OCI-LY7 (cell line): Measurements from ENCODE around the gene TNFRSF11A. TPM values are rescaled to one million over a fixed set of nuclear protein-coding genes. Genes with fewer than 3 reads are reported as not detected.

Experiments
- BruUV-seq: library from RNA; stranded (reverse); fragments of 400-500 nt; replicated peaks from 2 replicates; lab custom pipeline; 2021; lab: Mats Ljungman, UMichigan
- CTCF ChIA-PET: fragments of 300-600 bp; sonication (Branson Sonifier 250); formaldehyde crosslinking; loops from one replicate; lab custom pipeline; 2022; ENCODE audit warnings: antibody characterized with exemption; ENCODE audit not compliant: unreplicated experiment; lab: Charles Lee
- POLR2A ChIA-PET: fragments of 300-600 bp; sonication (Branson Sonifier 250); formaldehyde crosslinking; loops from one replicate; lab custom pipeline; 2022; ENCODE audit warnings: antibody characterized with exemption; lab: Charles Lee
- DNase-seq: peaks from one replicate; pipeline ENCODE4 v3.0.0-alpha.2; 2015; ENCODE audit warnings: low spot score
- H2AFZ ChIP-seq: fragments of 200-600 bp; sonication (generic), shearing (Covaris generic); 2 replicates; pipeline ENCODE4 v1.6.1; 2014; ENCODE audit warnings: mild to moderate bottlenecking, antibody characterized with exemption, low read length, moderate library complexity
- H3K27ac ChIP-seq: fragments of 200-600 bp; sonication (generic); 2 replicates; pipeline ENCODE4 v1.5.1; 2014; ENCODE audit warnings: mixed run types, low read depth, mild to moderate bottlenecking, moderate library complexity, low read length, inconsistent platforms; ENCODE audit not compliant: poor library complexity, severe bottlenecking
- H3K36me3 ChIP-seq: fragments of 200-600 bp; sonication (generic); 2 replicates; pipeline ENCODE4 v1.6.1; 2014; ENCODE audit warnings: mild to moderate bottlenecking, antibody characterized with exemption, low read length, moderate library complexity, mixed read lengths; ENCODE audit not compliant: insufficient read depth
- H3K4me1 ChIP-seq: fragments of 200-600 bp; sonication (generic); 2 replicates; pipeline ENCODE4 v1.5.1; 2014; ENCODE audit warnings: mild to moderate bottlenecking, low read length; ENCODE audit not compliant: insufficient read depth, poor library complexity, severe bottlenecking
- H3K4me2 ChIP-seq: fragments of 200-600 bp; sonication (generic); 2 replicates; pipeline ENCODE4 v1.6.1; 2014; ENCODE audit warnings: mild to moderate bottlenecking, low read length
- H3K4me3 ChIP-seq: fragments of 200-600 bp; sonication (generic); 2 replicates; pipeline ENCODE4 v1.5.1; 2014; ENCODE audit warnings: mild to moderate bottlenecking, low read depth, low read length; ENCODE audit not compliant: poor library complexity, severe bottlenecking
- H3K79me2 ChIP-seq: fragments of 200-600 bp; sonication (generic); 2 replicates; pipeline ENCODE4 v1.6.1; 2016; ENCODE audit warnings: low read depth, mild to moderate bottlenecking, low read length, moderate library complexity, mixed read lengths; ENCODE audit not compliant: insufficient read depth
- H3K9me2 ChIP-seq: fragments of 200-600 bp; sonication (generic); 2 replicates; pipeline ENCODE4 v1.6.1; 2016; ENCODE audit warnings: mild to moderate bottlenecking, low read length, mixed read lengths; ENCODE audit not compliant: insufficient read depth
- H3K9me3 ChIP-seq: fragments of 200-600 bp; sonication (generic); 2 replicates; pipeline ENCODE4 v1.6.1; 2014; ENCODE audit warnings: mild to moderate bottlenecking, mixed run types, low read length, mixed read lengths
- H4K20me1 ChIP-seq: fragments of 200-600 bp; sonication (generic); 2 replicates; pipeline ENCODE4 v1.6.1; 2014; ENCODE audit warnings: mild to moderate bottlenecking, antibody characterized with exemption, low read length, moderate library complexity, mixed read lengths; ENCODE audit not compliant: insufficient read depth
- EZH2phosphoT487 ChIP-seq: fragments of 200-600 bp; sonication (generic); IDR thresholded peaks from 2 replicates; pipeline ENCODE4 v1.6.1; 2018; ENCODE audit warnings: low read depth, borderline replicate concordance, mild to moderate bottlenecking, mixed run types, antibody characterized with exemption, low read length, moderate library complexity, mixed read lengths
- intact Hi-C: fragments of 100-400 bp; cut with micrococcal nuclease; formaldehyde crosslinking; loops from one replicate; pipeline ENCODE4 v1.10.0; 2022; ENCODE audit not compliant: unreplicated experiment
- total RNA-seq, 2 experiments: library from RNA; depleted of rRNA in 1 of 2; stranded (reverse); fragments of >200 nt in 1 of 2; shearing (Covaris generic) in 1 of 2; gene quantifications; 2 replicates each; pipeline ENCODE4 v1.2.3, GENCODE V29; 2014 to 2022
- TF ChIP-seq, protein P1 (sequence below): fragments of 200-600 bp; sonication (generic); conservative IDR thresholded peaks from 2 replicates; pipeline ENCODE4 v1.5.1; 2014; ENCODE audit warnings: mild to moderate bottlenecking, antibody characterized with exemption, low read length, moderate library complexity, mixed read lengths

The TNFRSF11A gene
- total RNA-seq, 2 experiments from 2014 or later = not detected

DNA sequence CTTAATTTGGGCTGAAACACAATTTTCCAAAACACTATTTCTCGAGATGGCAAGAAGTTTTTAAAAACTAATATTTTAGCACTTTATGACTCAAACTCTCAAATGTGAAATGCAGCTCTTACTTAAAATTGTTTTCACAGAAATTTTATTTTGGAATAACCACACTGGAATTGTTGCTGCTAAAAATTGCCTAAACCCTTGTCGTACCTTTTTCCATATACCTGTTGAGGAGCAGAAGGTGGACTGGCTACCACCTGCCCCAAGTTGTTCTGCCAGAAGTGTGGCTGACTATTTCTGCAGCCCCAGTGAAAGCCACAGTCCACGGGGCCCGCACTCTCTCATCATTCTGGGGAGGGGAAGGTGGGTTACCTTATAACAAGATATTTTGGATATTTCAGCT is 23.4 kb downstream of the TNFRSF11A start:
- Histone ChIP-seq H3K4me2 (no peak overlapping the region), H3K9me2 (no peaks in the 10 kb centered on the region), H3K36me3 (no peaks in the 10 kb centered on the region), H3K27ac (no peak overlapping the region), H2AFZ (no peak overlapping the region), H3K9me3 (no peaks in the 10 kb centered on the region), H4K20me1 (no peaks in the 10 kb centered on the region), H3K4me3 (no peak overlapping the region), H3K4me1 (no peaks in the 10 kb centered on the region), H3K79me2 (no peaks in the 10 kb centered on the region)
- intact Hi-C loops = no loop called here
- no TSS peak for BruUV-seq
- ChIA-PET POLR2A (interaction anchor here (0.6 kb wide), 1 partner anchor 192 kb away, joined by 4 read pairs; no protein-coding TSS in a partner anchor), CTCF (no interaction called here)
- TF ChIP-seq EZH2phosphoT487 = no peak
- TF ChIP-seq, protein P1, sequence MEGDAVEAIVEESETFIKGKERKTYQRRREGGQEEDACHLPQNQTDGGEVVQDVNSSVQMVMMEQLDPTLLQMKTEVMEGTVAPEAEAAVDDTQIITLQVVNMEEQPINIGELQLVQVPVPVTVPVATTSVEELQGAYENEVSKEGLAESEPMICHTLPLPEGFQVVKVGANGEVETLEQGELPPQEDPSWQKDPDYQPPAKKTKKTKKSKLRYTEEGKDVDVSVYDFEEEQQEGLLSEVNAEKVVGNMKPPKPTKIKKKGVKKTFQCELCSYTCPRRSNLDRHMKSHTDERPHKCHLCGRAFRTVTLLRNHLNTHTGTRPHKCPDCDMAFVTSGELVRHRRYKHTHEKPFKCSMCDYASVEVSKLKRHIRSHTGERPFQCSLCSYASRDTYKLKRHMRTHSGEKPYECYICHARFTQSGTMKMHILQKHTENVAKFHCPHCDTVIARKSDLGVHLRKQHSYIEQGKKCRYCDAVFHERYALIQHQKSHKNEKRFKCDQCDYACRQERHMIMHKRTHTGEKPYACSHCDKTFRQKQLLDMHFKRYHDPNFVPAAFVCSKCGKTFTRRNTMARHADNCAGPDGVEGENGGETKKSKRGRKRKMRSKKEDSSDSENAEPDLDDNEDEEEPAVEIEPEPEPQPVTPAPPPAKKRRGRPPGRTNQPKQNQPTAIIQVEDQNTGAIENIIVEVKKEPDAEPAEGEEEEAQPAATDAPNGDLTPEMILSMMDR = no peak
- no peak for DNase-seq

DNA sequence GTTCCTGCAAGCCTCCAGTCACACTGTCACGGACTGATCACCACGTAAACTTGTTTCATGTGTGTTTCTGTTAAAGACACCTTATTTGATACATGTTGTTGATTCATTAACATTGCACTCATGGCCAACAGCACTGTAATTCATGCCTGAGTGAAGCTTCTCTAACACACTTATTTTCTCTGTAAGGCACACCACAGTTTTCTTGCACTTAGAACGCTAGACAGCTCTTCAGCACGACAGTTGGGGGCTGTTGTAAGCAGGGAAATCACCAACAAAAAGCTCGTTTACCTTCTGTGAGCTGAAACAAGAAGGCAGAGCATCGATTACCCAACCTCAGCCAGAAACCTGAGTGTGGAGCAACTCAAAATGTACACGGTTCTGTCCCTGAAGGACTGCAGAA is 28.1 kb downstream of the TNFRSF11A start:
- DNase-seq = no peak
- no peak for TF ChIP-seq EZH2phosphoT487
- TF ChIP-seq, protein P1 = no peak
- H3K36me3 ChIP-seq = no peaks in the 10 kb centered on the region
- no peak overlapping the region for H3K27ac ChIP-seq
- H2AFZ ChIP-seq = no peak overlapping the region
- POLR2A ChIA-PET = no interaction called here
- no peaks in the 10 kb centered on the region for H3K4me1 ChIP-seq
- no peak overlapping the region for H3K4me3 ChIP-seq
- intact Hi-C loops = no loop called here
- H4K20me1 ChIP-seq = no peaks in the 10 kb centered on the region
- BruUV-seq = no TSS peak
- H3K4me2 ChIP-seq = no peak overlapping the region
- no peaks in the 10 kb centered on the region for H3K79me2 ChIP-seq
- CTCF ChIA-PET = no interaction called here
- H3K9me2 ChIP-seq = no peaks in the 10 kb centered on the region
- no peaks in the 10 kb centered on the region for H3K9me3 ChIP-seq

DNA sequence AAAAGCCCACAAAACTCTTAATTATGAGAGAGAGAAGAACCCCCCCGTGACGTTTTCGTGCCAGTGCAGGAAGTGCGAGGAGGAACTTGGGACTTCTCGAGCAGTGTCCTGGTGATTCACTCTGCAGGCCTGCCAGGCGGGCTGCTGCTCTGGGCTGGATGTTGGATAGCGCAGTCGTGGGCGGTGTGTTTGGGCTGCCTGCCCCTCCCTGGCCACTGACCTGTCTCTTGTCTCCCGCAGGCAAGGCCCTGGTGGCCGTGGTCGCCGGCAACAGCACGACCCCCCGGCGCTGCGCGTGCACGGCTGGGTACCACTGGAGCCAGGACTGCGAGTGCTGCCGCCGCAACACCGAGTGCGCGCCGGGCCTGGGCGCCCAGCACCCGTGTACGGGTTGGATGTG is 29.0 kb downstream of the TNFRSF11A start:
- Histone ChIP-seq H3K9me2 (no peaks in the 10 kb centered on the region), H3K9me3 (no peaks in the 10 kb centered on the region), H3K79me2 (no peaks in the 10 kb centered on the region), H4K20me1 (no peaks in the 10 kb centered on the region), H3K4me1 (no peaks in the 10 kb centered on the region), H3K27ac (no peak overlapping the region), H3K36me3 (no peaks in the 10 kb centered on the region), H2AFZ (no peak overlapping the region), H3K4me2 (no peak overlapping the region), H3K4me3 (no peak overlapping the region)
- POLR2A ChIA-PET = no interaction called here
- no TSS peak for BruUV-seq
- intact Hi-C loops = no loop called here
- no peak for DNase-seq
- no peak for TF ChIP-seq EZH2phosphoT487
- TF ChIP-seq, protein P1 = no peak
- CTCF ChIA-PET = no interaction called here
